PC-3 (cell line): ENCODE data around the gene MED15.

ENCODE experiments used
- CTCF ChIP-seq: fragments of 300-600 bp; sonication (generic); conservative IDR thresholded peaks from 2 replicates; pipeline ENCODE4 v1.5.1; 2017; ENCODE audit warnings: antibody characterized with exemption, low read depth, mild to moderate bottlenecking, low read length
- EZH2 ChIP-seq: fragments of 300-600 bp; sonication (generic); IDR thresholded peaks from one replicate; pipeline ENCODE4 v1.6.1; 2017; ENCODE audit warnings: antibody characterized with exemption, mild to moderate bottlenecking, low read length; ENCODE audit not compliant: unreplicated experiment

GRCh38 chr22:20533095-20533878 is 25.9 kb downstream of the MED15 start:
- TF ChIP-seq CTCF (no peak), EZH2 (no peak)
